GM21529 (cell line): ENCODE results near the gene GPR176.
A peak's percentile ranks its signal among the peaks of the same experiment; 100 is the strongest.

Source experiments
- ATAC-seq: cut with Tn5 transposase; IDR thresholded peaks from one replicate; pipeline ENCODE4 v1.9.1; 2021; ENCODE audit not compliant: unreplicated experiment

GPR176 gene

GRCh38 chr15:39919748-39920509, at the start of gene GPR176:
Gene GPR176 (minus strand): TSS chr15:39920266. CDS start chr15:39920026, 240 bp downstream.
- no peak for ATAC-seq

GRCh38 chr15:39969002-39969394, 48.9 kb upstream of the GPR176 start:
- ATAC-seq: no peak

GRCh38 chr15:39968273-39969001, 48.4 kb upstream of the GPR176 start:
- ATAC-seq: no peak

GRCh38 chr15:39966521-39966920, 46.5 kb upstream of the GPR176 start:
- ATAC-seq: no peak

GRCh38 chr15:39963786-39964185, 43.7 kb upstream of the GPR176 start:
- ATAC-seq: no peak

- no peak for ATAC-seq
These were observed 41.0 kb upstream of the GPR176 start for GRCh38 chr15:39961051-39961450.

GRCh38 chr15:39960411-39960810, 40.3 kb upstream of the GPR176 start:
- no peak for ATAC-seq

GRCh38 chr15:39959411-39959810, 39.3 kb upstream of the GPR176 start:
- no peak for ATAC-seq

- ATAC-seq: no peak
These were observed 37.4 kb upstream of the GPR176 start for GRCh38 chr15:39957481-39957880.

GRCh38 chr15:39953521-39953920, 33.5 kb upstream of the GPR176 start:
- ATAC-seq: no peak

GRCh38 chr15:39951561-39951960, 31.5 kb upstream of the GPR176 start:
- no peak for ATAC-seq

GRCh38 chr15:39948817-39949216, 28.8 kb upstream of the GPR176 start:
- ATAC-seq: no peak

- no peak for ATAC-seq
These were observed 27.5 kb upstream of the GPR176 start for GRCh38 chr15:39947401-39948197.

GRCh38 chr15:39946862-39947261, 26.8 kb upstream of the GPR176 start:
- ATAC-seq: no peak

- no peak for ATAC-seq
These were observed 24.7 kb upstream of the GPR176 start for GRCh38 chr15:39944726-39945125.

GRCh38 chr15:39942753-39943150, 22.7 kb upstream of the GPR176 start:
- no peak for ATAC-seq

GRCh38 chr15:39942101-39942752, 22.2 kb upstream of the GPR176 start:
- ATAC-seq: no peak

- peak; percentile 65 for ATAC-seq
These were observed 19.7 kb upstream of the GPR176 start for GRCh38 chr15:39939487-39940452.

GRCh38 chr15:39937696-39938095, 17.6 kb upstream of the GPR176 start:
- no peak for ATAC-seq

- no peak for ATAC-seq
These were observed 16.6 kb upstream of the GPR176 start for GRCh38 chr15:39936681-39937080.
